HepG2 (cell line): Measurements from ENCODE around the gene TMEM250.

Experiments used
- KLF16 ChIP-seq, 2 experiments: sonication (generic) in 1 of 2; formaldehyde crosslinking in 1 of 2; IDR thresholded peaks; 2 replicates each; pipeline versions ENCODE4 v1.6.1 to v1.8.0; 2016 to 2023; ENCODE audit warnings: missing genetic modification reagents in 2 of 2, missing compliant biosample characterization in 1 of 2
- MAFF ChIP-seq: IDR thresholded peaks from 2 replicates; pipeline ENCODE4 v1.6.1; 2011; ENCODE audit warnings: low read depth, low read length, improper control_type of control experiment
- ZBTB38 ChIP-seq: sonication (generic); formaldehyde crosslinking; IDR thresholded peaks from 2 replicates; pipeline ENCODE4 v1.5.1; 2020; ENCODE audit warnings: mild to moderate bottlenecking, missing genetic modification reagents
- ZNF17 ChIP-seq: sonication (generic); formaldehyde crosslinking; IDR thresholded peaks from 2 replicates; pipeline ENCODE4 v1.5.0; 2020; ENCODE audit warnings: mild to moderate bottlenecking, missing genetic modification reagents

- no peak for TF ChIP-seq ZNF17
- TF ChIP-seq ZBTB38 (CRISPR knock-in tag), result no peak
- no peak for TF ChIP-seq KLF16 (CRISPR knock-in tag; IDR thresholded peaks at IDR 0.05)
- TF ChIP-seq MAFF, result no peak
Observed at GRCh38 chr9:136135326-136136126, 16.9 kb upstream of the TMEM250 start.
